NCI-H345 treated with DMSO at 0.1 percent for 48 hours (cell line): ENCODE measurements around the gene SCN10A.

Experiments used
- DNase-seq: peaks from one replicate; lab custom pipeline; 2025; ENCODE audit not compliant: unreplicated experiment; lab: John Stamatoyannopoulos, UW

Gene SCN10A

DNA sequence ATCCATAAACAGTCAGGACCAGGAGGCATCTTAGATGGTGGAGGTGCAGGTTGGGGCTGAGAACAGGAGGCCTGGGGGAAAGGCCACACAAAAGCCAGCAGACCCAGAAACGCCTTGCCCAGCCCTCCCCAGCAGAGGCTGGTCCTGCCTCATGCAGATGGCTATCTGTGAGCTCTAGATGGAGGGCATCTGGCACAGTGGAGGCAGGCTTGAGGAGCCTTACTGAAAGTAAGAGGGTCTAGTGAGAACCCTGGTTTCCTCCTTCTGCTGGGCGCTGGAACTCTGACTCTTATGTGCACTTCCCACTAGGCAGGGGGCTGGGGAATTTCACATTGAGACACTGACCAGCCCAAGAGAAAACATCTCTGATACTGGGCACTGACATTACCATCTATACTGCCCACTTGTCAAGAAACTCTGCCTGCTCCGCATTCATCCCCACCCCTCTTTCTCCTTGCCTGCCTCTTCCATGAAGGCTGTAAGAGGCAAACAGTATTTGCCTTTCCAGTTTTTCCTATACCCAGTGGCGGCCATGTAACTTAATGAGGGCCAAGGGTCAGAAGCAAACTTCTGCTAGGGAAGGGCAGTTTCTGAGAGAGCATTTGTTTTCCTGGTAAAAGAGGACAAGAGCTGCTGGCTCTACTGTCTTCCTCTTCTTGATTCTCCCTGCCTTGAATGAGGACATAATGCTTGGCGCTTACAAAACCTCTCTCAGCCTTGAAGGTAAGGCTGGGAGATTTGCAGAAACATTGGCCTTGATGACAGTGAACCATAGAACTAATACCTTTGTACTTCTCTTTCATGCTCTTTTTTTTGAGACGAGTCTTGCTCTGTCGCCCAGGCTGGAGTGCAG is 162.1 kb downstream of the SCN10A start:
- DNase-seq: no peak

DNA sequence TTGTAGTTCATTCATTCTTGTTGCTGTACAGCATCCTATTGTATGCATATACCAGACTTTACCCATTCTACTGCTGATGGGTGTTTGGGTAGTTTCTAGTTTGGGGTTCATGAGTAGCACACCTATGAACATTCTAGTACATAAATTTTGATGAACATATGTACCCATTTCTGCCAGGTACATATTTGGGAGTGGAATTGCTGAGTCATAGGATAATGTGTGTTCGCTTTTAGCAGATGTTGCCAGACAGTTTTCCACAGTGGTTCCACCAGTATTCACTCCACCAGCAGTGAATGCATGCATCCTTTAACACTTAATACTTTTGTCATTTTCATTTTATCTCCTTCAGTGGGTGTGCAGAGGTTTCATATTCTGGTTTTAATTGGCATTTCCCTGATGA is 163.1 kb downstream of the SCN10A start:
- no peak for DNase-seq

DNA sequence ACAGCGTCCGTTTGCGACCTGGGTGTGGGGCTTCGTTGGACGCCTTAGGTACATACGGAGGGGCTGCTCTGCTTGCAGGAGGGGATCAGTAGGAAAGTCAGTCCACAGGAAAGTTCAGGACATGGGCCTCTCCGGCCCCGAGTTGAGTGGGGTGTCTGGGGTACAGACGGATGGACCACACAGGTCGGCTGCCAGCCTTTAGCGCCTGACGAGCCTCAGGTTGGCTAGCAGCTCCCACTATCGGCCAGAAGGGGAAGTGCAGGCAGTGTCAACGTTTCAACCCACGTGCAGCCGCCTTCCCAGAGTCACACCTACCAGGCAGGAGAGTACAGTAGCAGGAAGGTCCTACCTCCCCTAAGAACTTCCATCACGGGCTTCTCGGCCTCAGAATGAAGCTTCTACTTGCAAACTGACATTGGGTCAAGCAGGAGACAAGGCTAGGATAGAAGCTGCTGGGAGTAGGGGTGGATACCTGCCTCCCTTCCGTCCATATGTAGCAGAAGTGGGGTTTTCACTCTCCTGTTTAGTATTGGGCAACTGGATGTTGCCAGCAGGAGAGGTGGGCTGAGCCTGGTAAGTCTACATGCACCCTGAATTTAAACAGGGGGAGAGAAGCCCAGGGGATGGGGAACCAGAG is 164.7 kb downstream of the SCN10A start:
- DNase-seq: peak; percentile 40

DNA sequence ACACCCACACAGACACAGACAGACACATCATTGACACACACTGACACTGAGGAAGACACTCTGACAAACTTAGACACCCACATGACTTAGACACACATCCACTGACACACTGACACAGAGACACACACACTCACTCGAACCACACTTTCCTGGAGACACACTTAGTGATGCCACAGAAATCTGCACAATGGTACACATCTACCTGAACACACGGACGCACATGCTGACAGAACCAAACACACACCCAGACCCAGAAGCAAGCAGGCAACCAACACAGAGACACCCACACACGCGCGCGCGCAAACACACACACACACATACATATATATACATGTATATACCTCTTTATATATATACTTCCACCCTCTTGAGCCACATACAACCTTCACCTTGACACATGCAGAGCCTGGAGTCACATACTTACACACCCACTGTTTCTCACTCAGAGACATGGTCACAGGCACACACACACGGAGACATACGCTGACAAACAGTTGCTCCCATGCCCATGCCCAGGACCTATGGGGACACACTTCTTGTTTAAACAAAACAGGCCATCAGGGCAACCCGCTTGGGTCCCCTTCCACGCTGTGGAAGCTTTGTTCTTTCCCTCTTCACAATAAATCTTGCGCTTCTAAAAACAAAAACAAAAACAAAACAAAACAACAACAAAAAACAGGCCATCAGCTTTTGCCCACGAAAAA is 165.6 kb downstream of the SCN10A start:
- DNase-seq: no peak

DNA sequence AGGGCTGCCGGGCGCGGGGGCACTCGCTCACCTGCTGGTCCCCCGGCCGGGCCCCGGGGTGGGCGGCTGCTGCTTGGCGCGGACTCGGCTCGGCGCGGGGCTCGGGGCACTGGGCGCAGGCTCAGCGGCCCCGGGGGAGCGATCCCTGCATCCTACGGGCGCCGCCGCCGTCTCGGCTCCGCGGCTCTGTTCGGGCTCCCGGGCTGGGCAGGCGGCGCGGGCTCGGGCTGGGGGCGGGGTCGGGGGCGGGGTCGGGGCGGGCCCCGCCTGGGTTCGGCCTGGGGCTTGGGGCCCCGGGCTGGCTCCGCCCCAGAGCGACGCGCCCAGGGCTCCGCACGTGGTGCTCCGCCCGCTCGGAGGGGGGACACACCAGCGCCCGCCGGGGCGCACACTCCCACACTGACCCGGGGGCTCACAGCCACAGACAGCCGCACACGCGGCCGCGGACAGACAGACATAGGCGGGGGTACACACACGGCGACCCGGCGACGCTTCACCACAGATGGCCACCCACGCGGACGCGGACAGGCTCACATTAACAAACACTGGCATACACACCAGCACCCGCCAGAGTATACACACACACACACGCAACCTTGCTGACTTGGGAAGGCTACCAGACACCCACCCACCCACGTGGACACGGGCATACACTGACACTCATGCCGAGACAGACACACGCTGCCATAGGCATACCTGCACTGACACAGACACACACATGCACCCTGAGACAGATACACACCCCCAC is 166.3 kb downstream of the SCN10A start, which contains the start of gene SCN5A:
TSS of gene SCN5A (minus strand) at position 188 of the 748 bp plus-strand sequence. CDS start 16,380 bp downstream, outside the sequence.
- no peak for DNase-seq

DNA sequence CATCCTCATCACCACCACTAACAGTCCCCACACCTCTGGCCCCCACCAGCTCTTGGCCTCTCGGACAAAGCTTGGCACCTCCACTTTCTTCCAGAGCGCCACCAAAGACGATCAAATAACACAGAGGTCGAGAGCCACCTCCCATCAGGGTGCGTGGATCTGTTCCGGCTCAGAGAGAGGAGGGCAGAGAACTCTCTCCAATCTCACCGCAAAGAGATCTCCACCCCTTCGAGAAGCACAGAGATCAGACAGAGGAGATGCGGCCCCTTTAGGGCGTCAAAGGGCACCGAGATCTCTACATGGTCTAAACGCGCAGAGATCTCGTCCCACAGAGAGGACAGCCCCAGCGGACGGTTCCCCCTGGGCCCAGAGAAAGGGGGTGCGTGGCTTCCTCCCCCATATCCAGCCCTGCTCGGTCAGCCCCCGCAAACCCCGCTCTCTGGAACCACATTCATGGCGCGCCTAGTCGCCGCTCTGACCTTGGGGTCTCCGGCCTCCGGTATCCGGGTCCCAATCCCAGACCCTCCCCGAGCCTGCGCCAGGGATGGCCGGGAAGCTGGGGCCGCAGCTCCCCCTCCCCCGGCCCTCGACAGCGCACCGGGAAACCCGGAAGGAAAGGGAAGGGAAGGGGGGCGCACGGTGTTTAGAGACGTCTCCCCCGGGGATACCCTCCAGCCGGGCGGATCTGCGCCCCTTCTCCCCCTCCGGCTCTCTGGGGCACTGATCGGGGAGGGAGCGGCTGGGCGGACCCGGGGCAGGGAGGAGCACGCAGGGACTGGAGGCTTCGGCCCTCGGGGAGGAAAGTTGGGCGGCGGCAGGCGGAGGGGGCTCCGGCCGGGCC is 167.1 kb downstream of the SCN10A start:
- DNase-seq: no peak

DNA sequence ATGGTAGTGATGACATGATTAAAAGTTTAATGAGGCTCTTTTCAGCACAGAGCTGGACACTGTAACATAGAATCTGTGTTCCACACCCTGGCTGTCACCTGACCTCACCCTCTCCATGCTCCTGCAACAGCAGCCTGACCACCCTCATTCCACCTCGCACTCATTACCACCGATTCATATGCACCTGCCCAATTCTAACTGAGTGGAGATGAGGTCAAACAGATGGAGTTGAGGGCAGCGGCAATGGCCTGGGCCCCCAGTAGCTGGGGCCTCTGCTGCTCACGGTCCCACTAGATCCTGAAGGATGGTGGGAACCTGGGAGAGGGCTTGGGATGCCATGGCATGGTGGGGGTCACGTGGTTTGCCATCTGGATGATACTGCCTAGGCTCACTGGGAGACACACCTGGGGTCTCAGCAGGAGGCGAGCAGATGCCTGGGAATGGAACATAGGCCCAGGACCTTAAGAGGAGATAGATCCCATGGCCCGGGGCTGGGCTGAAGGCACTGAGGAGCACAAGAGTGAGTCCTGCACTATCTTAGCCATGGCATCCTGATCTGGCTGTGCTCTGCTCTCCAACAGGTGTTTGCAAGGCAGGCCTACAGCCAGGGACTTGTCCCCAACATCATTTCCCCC is 167.9 kb downstream of the SCN10A start:
- no peak for DNase-seq

DNA sequence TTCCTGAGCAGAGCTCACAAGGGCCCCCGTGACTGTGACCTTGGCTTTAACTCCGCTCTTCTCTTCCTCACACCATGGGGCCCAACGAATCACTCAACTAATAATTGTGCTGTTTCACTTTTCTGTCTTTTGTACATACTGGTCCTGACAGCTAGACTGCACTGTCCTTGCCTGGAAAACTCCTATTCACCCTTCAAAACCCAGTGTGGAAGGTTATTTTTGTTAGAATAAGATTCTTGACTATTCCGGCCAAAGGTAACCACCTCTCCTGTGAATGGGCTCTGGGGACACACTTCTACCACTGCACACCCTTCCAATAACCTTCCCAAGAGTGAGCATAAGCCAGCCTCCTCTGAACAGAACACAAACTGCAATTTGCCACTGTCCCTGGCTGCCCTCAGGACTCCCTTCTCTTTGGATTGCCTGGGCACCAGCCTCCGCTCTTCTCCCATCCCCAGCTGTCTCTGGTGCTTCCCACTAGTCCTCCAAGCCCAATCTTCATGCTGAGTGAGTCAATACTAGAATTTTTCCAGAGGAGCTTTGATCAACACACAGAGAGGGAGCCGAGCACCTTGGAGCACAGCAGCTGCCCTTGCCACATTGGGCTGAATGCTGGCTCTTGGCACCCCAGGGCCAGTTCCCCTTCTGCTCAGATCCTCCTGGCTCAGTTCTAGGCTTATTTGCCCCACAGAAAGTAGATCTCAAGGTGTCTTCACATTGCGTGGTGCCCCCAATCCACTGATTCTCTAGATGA is 168.6 kb downstream of the SCN10A start:
- DNase-seq: no peak
